HG03025 (cell line): ENCODE results near the gene LFNG.

ENCODE experiments used
- ATAC-seq: cut with Tn5 transposase; IDR thresholded peaks from one replicate; pipeline ENCODE4 v1.9.1; 2021; ENCODE audit warnings: mild to moderate bottlenecking, moderate library complexity; ENCODE audit not compliant: unreplicated experiment, low FRiP score

The LFNG gene, protein sequence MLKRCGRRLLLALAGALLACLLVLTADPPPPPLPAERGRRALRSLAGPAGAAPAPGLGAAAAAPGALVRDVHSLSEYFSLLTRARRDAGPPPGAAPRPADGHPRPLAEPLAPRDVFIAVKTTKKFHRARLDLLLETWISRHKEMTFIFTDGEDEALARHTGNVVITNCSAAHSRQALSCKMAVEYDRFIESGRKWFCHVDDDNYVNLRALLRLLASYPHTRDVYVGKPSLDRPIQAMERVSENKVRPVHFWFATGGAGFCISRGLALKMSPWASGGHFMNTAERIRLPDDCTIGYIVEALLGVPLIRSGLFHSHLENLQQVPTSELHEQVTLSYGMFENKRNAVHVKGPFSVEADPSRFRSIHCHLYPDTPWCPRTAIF

DNA sequence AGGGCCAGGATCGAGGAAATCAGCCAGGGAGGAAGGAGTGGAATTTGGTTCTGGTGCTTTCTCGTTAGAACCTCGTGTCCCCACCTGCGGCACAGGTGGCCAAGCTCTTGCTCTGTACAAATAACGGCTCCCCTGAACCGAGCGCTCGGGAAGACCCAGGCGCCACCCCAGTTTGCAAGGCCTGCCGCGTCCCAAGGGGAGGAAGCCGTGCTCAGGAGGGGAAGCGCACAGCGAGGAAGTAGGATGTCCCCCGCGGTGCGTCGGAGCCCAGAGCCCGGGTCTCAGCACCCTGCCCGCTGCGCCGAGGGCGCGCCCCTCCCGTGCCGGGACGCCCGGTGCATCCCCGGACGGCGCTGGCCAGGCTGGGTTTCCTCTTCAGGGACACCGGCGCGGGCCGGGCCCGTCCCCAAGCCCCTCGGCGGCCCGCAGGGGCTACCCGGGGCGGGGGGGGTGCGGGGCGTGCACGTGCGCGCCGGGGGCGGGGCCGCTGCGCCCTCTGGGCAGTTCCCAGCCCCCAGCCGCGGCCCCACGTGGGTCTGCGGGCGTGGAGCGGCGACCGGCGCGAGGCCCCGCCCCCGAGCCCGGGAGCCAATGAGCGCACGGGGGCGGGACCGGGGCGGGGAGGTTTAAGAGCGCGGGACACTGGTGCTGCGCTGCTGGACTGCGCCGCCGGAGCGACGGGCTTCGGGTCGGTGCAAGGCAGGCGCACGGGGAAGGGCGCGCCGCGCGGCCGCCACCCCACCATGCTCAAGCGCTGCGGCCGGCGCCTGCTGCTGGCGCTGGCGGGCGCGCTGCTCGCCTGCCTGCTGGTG is at the start of gene LFNG:
TSS of gene LFNG (plus strand) at position 656 of the 812 bp plus-strand sequence. CDS start at position 744, 88 bp downstream.
- peak; percentile 89 for ATAC-seq

DNA sequence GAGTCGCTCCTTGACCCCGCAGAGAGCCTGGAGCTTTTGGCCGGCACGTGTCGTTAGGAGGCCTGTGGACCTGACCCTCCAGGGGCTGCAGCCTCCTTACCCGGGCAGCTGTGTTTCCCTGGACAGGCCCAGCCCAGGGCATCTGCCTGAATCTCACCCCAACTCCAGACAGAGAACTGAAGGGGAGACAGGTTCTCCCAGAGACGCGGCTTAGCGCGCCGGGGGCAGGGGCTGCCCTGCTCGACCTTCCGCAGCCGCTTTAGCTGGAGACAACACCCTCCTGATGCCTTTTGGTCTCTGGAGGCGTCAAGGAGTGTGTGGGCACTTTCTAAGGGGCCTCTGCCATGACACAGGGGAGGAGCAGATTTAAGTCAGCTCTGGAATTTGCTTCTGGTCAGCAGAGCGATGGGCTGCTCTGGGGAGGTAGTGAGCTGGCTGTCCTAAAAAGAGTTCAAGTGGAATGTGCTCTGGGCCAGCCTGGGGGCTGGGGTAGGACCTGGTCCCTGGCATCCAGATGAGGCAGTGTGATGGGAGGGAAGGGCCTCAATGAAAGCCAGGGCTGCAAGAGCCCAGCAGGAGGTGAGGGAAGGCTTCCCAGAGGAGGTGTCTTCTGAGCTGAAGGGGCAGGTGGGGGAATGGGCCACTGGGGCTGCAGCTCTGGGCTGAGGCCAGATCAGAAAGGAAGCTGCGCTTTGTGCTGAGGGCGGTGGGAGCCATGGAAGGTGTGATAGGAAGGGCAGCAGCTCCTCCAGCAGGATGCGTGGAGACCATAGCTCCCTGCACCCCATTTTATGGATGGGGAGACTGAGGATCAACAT is 49.2 kb upstream of the LFNG start:
- no peak for ATAC-seq

DNA sequence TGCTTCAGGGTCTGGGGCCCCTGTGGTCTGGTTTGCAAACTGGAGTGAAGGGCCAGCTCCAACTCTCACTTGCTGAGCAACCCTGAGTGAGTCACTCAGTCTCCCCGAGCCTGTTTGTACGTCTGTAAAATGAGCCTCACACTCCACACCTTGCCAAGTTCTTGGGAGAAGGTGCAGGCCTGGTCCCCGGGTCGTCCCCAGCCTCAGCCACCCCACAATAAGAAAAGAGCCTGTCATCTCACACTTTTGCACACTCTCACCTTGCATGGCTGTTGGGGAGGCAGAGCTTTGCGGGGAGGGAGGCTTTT is 48.6 kb upstream of the LFNG start:
- ATAC-seq, result no peak

DNA sequence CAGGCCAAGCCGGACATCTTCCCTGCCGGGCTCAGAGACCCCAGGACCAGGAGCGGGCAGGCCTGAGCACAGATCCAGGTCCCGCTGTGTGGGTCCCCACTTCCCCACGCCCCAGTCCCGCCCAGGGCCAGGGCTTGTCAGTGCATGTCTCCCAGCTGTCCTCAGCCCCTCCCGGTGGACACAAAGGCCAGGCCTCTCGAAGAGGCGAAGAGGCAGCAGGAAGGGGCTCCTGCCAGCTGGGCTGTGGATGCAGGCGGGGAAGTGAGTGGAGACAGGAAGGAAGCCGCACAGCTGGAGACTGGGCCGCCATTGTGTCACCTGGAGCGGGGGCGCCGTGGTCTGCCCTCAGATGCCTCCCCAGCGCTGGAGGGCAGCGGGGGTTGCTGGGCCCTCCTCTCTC is 48.2 kb upstream of the LFNG start:
- no peak for ATAC-seq

DNA sequence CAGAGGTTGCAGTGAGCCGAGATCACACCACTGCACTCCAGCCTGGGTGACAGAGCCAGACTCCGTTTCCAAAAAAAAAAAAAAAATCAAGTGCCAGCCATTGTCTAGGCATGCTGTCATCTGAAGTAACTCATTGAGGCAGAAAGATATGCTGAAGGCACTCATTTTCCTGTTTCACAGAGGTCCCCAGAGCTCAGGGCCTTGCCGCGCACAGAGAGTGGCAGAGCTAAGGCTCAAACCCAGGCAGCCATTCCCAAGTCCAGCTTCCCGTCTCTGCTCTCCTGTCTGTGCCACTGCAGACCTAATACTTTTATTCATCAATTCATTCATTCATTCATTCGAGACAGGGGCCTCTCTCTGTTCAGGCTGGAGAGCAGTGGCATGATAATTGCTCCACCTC is 46.8 kb upstream of the LFNG start:
- ATAC-seq, result no peak

DNA sequence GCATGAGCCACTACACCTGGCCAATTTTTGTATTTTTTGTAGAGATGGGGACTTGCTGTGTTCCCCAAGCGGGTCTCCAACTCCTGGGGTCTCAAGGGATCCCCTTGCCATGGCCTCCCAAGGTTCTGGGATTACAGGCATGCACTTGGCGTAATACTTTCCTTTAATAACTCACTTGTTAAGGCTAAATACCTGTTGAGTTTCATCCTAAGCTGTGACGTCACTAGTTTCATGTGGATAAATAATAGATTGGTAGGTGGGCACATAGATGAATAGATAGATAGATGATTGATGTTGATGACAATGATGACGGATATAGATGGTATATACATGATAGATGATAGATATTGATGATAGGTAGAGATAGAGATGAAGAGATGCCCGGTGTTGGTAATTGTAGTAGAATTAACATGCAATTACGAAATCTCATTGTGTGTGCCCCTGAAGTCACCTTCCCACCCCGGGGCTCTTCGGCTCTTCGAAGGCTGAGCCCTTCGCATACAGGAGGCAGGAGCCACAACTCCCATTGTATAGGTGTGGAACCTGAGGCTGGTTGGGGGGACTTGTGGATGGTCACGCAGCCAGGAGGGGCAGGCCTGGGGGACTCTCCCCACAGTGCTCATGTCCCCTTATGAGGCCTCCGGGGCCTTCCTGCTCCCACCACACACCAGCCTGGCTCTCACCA is 45.9 kb upstream of the LFNG start:
- no peak for ATAC-seq

DNA sequence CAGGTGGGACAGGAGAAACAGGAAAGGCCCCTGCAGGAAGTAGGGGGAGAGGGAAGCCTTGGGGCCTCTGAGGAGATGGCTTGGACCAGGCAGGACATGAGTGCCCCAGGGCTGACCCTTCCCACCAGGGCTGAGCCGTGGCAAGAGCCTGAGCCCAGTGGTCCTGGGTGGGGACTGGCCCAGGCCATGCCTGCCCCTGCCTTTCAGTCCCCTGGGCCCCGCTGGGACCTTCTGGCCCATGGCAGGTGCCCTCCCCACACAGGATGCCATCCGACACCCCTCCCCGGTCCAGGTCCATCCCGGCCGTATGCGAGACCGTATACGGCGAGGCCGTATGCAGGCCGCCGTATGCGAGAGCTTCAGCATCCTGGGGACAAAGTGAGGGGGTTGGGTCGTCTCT is 45.4 kb upstream of the LFNG start:
- ATAC-seq, result no peak

DNA sequence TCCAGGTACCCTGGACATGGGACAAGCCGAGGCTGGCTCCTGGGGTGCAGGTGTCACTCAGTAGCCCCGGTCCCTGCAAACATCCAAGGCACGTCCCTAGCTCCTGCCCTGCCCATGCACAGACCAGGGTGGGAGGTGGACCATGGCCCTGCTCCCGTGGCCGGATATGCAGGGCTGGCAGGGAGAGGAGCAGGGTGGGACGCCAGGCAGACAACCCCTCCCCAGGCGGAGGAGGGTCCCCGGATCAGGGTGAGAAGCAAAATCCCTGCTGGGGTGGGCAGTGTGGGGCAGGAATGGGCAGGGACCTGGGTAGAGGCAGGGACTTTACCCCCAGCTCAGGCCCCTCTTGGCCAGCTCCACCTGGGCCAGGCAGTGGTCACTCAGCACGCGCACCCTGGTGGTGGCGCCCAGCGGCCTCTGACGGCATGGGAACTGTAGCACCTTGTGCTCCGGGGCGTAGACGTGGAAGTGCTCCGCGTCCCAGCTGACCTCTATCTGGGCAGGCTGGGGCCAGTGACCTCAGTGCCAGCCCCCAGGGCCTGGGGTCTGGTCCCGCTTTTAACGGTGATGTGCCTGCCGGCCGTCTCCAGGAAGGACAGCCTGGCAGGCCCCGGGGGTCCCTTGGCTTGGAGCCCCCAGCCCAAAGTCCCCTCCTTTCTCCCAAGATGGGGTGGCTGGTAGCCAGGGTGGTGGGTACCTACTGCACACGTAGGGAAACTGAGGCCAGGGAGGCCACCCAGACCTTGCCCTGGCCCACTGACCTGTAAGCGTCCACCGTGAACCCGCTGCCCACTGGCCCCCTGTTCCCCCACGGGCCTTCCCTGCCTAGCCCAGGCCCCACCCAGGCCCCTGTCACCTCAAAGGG is 44.5 kb upstream of the LFNG start:
- no peak for ATAC-seq

DNA sequence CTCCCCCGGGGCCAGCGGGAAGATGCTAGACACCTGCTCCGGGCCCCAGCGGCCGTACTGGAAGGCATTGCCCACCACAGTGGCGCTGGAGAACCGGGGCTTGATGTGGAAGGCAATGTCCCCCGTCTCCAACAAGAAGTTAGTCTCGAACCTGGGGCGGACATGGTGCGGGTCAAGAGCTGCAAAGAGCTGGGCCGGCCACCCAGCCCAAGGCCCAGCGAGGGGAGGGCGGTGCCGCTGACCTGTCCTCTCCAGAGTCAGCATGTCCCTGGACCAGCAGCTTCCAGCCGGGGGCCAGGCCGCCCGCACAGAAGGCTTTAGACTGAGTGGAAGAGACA is 43.9 kb upstream of the LFNG start:
- no peak for ATAC-seq

DNA sequence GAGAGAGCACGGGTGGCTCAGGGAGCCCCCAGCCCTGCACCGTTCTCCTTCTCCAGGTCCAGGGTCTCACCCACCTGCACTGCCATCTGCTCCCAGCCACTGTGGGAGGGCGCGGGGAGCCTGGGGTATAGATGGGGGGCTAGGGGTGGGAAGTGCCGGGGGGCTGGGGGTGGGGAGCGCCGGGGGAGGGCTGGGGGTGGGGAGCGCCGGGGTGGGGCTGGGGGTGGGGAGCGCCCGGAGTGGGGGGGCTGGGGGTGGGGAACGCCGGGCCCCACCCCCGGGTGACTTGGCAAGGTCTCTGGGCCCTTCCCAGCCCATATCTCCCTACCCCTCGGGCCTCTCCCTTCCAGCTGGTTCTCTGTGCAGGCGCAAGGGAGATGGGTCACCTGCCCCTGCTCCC is 43.3 kb upstream of the LFNG start, which contains the start of gene GRIFIN:
TSS of gene GRIFIN (minus strand) at position 101 of the 400 bp plus-strand sequence. CDS start at position 86, 15 bp downstream.
- no peak for ATAC-seq

DNA sequence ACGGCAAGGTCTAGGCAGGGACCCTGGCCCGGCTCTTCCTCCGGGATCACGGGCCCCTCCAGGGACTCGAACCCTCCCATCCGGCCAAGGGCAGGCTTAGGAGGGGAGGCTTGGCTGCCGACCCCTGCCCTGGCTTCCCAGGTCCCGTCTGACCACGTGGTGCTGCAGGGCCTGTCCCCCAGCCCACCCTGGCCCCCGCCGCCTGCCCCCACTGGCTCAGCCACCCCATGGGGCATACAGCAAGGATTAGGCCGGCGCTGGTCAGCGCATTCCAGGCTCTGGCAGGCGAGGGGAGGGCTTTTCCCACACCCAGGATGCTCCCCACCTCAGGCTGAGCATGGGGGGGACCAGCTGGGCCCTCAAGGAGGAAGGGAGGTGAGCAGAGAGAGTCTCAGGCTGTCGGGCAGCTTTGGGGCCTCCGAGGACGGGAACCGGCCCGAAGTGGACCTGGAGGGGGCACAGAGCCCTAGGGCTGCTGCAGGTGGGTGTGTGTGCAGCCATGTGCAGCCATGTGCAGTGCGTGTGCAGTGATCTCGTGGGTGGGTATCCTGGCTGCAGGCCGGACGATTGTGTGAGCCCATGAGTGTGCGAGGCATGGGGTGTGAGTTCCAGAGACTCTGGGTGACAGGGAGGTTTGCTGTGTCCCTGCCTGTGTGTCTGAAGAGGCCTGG is 42.7 kb upstream of the LFNG start:
- ATAC-seq, result no peak

DNA sequence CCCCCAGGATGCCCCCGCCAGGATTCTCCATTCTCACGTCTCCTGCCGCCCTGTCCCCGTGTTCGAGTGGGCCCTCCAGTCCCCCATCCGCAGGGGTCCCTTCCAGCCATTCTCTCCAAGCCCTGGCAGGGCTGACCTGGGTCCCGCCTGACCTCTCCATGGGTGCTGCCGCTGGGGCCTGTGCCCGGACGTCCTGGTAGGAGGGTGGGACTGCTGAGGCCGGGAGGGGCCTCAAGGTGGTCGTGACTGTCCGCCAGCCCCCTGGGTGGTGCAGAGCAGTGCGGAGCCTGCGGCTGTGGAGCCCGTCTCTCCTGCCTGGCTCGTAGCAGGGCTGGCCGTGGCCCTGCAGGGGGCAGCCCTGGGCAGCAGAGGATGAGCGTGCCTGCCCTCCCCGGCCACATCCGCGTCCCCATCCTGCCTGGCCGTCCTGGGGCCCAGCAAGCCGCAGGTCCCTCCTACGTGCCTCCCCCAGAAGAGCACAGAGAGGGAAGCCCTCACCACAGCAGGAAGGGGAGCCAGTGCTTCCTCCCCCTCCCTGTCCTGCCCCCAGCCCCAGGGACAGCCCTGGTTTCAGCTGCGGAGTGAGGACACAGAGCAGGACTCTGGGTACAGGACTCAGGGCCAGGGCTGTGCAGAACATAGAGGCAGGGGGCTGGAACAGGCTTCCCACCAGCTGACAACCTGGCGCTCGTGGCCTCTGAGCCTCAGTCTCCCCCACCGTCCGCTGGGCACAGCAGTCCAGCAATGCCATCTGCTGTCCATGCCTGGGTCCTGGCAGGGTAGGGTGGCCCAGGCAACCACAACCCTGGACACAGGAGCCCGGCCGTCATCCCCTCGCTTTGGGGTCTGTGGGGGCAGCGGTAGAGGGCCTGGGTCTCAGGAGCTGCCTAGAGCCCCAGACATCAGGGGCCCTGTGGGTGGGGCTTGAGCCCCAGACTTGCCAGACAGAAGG is 41.9 kb upstream of the LFNG start:
- no peak for ATAC-seq

DNA sequence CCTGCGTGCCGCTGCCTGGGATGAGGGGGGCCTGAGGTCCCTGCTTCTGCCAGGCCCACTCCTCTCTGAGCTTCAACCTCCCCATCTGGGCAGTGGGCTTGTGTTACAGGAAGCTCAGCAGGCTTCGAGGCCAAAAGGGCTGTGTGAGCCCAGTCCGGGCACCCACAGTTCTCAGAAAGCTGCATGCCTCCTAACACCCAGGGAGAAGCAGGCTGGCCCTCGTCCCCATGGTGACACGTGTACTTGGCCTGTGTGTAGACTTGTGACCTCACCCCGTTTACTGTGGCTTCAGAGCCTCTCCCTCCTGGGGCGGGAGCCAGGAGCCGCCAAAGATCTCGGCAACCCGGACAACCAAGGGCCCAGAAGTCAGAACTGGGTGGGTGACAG is 41.2 kb upstream of the LFNG start:
- no peak for ATAC-seq

DNA sequence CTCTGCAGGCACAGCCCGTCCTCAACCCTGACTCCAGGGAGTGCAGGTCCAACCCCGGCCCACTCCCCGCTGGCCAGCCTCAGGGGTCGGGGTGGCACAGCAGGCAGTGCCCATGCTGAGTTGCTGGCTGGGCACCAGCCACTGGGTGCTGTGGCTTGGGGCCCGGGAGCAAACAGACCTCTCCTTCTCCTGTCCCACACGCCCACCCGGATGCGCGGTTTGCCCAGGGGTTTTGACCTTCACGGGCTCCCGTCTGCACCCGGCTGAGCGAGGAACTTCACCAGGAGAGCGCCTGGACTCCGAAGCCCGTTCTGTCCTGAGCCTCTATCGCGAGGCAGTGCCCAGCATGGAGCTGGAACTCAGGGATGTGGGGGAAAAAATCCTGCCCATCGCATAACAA is 40.8 kb upstream of the LFNG start:
- no peak for ATAC-seq

DNA sequence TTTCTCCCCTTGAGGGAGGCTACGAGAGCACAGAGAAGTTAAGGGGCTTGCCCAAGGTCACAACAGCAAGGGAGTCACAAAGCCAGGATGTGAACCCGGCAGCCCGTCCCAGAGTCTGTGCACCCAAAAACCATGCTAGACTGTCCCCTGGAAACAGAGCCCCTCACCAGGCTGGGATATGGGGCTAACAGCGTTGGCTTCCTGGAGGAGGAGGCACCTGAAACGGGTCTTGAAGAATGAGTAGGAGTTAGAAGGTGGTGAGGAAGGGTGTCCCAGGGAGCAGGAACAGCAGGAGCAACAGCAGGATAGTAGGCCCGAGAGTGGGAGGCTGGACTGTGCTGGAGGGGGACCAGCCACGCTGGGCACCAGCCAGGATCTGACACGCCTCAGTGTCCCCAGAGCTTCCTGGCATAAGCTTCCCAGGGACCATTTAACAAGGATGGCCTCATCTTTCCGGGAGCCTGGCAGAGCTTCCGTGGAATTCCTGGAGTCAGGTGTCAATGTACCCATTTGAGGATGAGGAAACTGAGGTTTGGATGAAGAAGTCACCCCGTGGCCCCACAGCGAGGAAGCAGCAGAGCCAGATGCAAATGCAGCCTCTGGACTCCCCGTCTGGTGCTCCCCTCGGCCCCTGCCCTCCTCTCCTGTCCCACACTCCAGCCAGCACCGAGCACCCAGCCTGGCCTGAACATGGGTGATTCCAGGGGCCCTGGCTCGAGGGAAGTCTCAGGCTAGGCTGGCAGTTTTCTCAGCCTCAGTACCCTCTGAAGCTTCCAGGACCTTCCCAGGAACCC is 40.1 kb upstream of the LFNG start:
- ATAC-seq, result no peak

DNA sequence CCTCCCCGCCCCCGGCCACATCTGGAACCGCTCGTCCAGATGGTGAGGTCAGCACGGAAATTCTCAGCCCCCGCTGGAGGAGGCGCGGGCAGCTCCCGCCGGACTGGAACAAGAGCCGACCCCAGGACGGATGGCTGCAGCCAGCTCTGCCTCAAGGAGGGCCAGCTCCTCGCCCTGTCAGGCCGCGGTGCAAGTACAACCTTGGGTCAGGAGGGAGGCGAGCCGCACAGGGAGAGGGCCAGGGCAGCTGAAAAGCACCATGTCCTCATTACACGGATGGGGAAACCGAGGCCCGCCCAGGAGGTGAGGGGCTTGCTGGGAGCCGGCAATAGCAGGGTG is 39.5 kb upstream of the LFNG start:
- no peak for ATAC-seq

DNA sequence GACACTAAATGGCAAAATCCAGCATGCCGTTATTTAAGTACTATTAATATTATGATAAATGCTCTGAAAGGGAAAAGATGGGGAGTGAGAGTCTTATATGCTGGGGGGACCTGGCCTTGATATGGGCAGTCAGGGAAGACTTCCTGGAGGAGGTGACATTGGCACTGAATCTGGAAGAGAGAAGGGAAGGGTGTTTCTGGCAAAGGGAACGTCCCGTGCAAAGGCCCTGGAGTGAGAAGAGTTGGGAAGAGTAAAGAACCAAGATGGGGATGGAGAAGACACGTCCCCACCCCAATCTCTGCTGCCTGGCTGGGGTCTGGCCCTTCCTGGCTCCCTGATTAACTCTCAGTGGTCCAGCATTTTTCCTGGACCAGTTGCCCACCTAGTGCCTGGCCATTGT is 38.4 kb upstream of the LFNG start:
- no peak for ATAC-seq
